Small intestine (tissue), 7 donors: ENCODE results near the gene TBXAS1. TPM values are rescaled to one million over a fixed set of nuclear protein-coding genes. Genes with fewer than 3 reads are reported as not detected.
A peak's percentile ranks its signal among the peaks of the same experiment; 100 is the strongest.

Experiments used
- DNase-seq, 2 donors: peaks; one replicate each; pipeline versions ENCODE4 v3.0.0 to v3.0.0-alpha.2; 2013
- FAIRE-seq: peaks from 2 replicates; lab custom pipeline; 2012; peaks lifted over from hg19 to GRCh38; lab: Jason Lieb, UNC
- H3K27ac ChIP-seq, 3 donors: one replicate each; pipeline ENCODE4 v1.5.1; 2013; ENCODE audit warnings: low read length in 2 of 3, mild to moderate bottlenecking in 2 of 3, control low read depth in 1 of 3, inconsistent platforms in 1 of 3, low read depth in 1 of 3, moderate library complexity in 1 of 3
- H3K27me3 ChIP-seq, 3 donors: one replicate each; pipeline ENCODE4 v1.6.1; 2013; ENCODE audit warnings: low read length in 3 of 3, inconsistent platforms in 1 of 3; ENCODE audit not compliant: control insufficient read depth in 3 of 3, insufficient read depth in 3 of 3
- H3K36me3 ChIP-seq, 3 donors: one replicate each; pipeline ENCODE4 v1.6.1; 2013; ENCODE audit warnings: low read length in 3 of 3, inconsistent platforms in 1 of 3, low read depth in 1 of 3, mild to moderate bottlenecking in 1 of 3, moderate library complexity in 1 of 3; ENCODE audit not compliant: control insufficient read depth in 3 of 3, insufficient read depth in 2 of 3
- H3K4me1 ChIP-seq, 3 donors: one replicate each; pipeline ENCODE4 v1.6.1; 2013; ENCODE audit warnings: low read length in 2 of 3, inconsistent platforms in 1 of 3, low read depth in 1 of 3, mild to moderate bottlenecking in 1 of 3, moderate library complexity in 1 of 3; ENCODE audit not compliant: control insufficient read depth in 3 of 3, insufficient read depth in 2 of 3
- H3K4me3 ChIP-seq, 3 donors: one replicate each; pipeline ENCODE4 v1.5.1; 2013; ENCODE audit warnings: low read length in 3 of 3, control low read depth in 1 of 3, inconsistent platforms in 1 of 3, low read depth in 1 of 3, mild to moderate bottlenecking in 1 of 3, moderate library complexity in 1 of 3
- H3K9me3 ChIP-seq, 2 donors: one replicate each; pipeline ENCODE4 v1.6.1; 2013; ENCODE audit warnings: low read depth in 1 of 2, low read length in 1 of 2; ENCODE audit not compliant: control insufficient read depth in 2 of 2, insufficient read depth in 1 of 2
- WGBS, 3 donors: extraction: QIAGEN DNeasy Blood & Tissue Kit; methylation state at CpG; one replicate each; pipeline ENCODE4 v1.1.7; 2013; 5-methylcytosine and 5-hydroxymethylcytosine counted together
- polyA plus RNA-seq, 4 donors: library from polyadenylated mRNA; stranded (reverse) in 3 of 4; unstranded in 1 of 4; fragments of 200-250 nt in 3 of 4; fragments of 120-200 nt in 1 of 4; gene quantifications; one replicate each; pipeline versions ENCODE4 v1.2.1 to v1.2.3, GENCODE V29; 2013
- donor health status: healthy with polysubstance abuse.
- donor health status: control.
- donor health status: control.
- donor health status: Bipolar disorder and iron deficiency.
- donor health status: healthy.

The TBXAS1 gene
- polyA plus RNA-seq, 4 donors, result 1.1 to 8.2 (median 7.0) TPM

GRCh38 chr7:140048989-140049338 is 219.9 kb downstream of the TBXAS1 start:
- H3K36me3 ChIP-seq, result peaks cover 6 to 19% (median 10%) of the 10 kb centered on the region in 3 donors
- peaks cover 0 to 5% of the 10 kb centered on the region in 2 donors for H3K9me3 ChIP-seq
- DNase-seq, result no peak
- no peaks in the 10 kb centered on the region for H3K27me3 ChIP-seq
- 35 to 47% (median 41%) methylated on average over 1 of the region's 1 CpG for WGBS, 3 donors
- H3K4me1 ChIP-seq, result peaks cover 2 to 35% (median 13%) of the 10 kb centered on the region in 3 donors
- no peak overlapping the region for H3K4me3 ChIP-seq
- no peak for FAIRE-seq
- H3K27ac ChIP-seq, result peak overlapping the region; percentile 66 to 91 (median 81)

DNA sequence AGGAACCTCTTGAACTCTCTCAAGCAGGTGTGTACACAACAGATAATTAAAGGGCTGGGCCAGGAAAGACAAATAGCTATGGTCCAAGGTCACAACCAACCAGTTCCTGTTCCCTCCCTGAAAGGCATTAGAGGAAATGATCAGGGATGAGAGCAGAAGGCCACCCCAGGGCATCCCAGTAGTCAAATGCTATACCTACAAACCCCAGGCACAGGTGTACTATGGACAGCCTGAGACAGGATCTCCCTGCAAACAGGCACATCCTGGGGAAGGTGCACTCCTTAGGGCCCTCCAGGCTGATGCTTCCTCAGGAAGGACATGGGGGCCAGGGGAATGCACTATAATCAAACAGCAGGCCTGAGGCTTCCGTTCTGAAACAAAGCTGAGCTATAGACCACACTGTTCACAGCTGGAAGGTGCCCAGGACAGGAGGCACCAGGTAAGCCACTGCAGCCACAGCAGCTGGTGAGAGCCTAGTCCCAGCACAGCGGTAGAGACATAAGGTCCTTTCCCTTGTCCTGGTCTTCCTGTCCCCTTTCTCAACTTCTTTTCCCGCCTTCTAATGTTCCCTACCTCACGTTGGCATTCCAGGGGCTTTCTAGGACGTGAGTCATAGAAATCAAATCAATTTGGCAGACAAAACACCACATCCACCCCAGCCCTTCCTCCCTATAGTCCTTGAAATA is 220.4 kb downstream of the TBXAS1 start:
- Histone ChIP-seq H3K27me3 (no peaks in the 10 kb centered on the region), H3K4me3 (no peak overlapping the region), H3K36me3 (peaks cover 8 to 21% (median 10%) of the 10 kb centered on the region in 3 donors), H3K9me3 (peaks cover 0 to 5% of the 10 kb centered on the region in 2 donors), H3K4me1 (peaks cover 4 to 35% (median 15%) of the 10 kb centered on the region in 3 donors), H3K27ac (peak overlapping the region; percentile 66 to 91 (median 81))
- no peak for FAIRE-seq
- peak; percentile 75 to 96 for DNase-seq
- WGBS, 3 donors, result 55 to 67% (median 66%) methylated on average over 5 of the region's 5 CpGs

- H3K36me3 ChIP-seq, result peaks cover 7 to 21% (median 8%) of the 10 kb centered on the region in 3 donors
- H3K27ac ChIP-seq, result peak overlapping the region in 2 of 3 donors; percentile 45 to 50
- H3K9me3 ChIP-seq, result peaks cover 0 to 5% of the 10 kb centered on the region in 2 donors
- no peak overlapping the region for H3K4me3 ChIP-seq
- 87 to 98% (median 91%) methylated on average over 3 of the region's 3 CpGs for WGBS, 3 donors
- H3K27me3 ChIP-seq, result no peaks in the 10 kb centered on the region
- no peak for FAIRE-seq
- H3K4me1 ChIP-seq, result peaks cover 4 to 35% (median 15%) of the 10 kb centered on the region in 3 donors
- no peak for DNase-seq
These were observed 221.0 kb downstream of the TBXAS1 start for GRCh38 chr7:140050100-140050499.

DNA sequence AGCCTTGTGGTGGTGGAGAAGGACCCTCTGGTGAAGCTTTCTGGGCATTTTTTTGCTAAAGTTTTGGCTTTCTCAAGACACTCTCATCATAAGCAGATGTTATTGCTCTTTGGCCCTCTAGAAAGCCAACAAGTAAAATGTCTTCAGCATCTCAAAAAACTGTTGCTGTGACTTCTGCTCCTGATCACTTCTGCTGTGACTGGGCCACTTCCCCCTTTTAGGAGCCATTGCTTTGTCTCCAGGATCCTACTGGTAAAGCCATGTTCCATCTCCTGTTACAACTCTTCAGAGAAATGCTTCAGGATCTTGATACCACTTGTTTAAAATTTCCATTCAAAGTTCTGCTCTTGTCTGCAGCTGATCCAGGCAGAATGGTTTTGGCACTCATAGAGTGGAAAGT is 222.8 kb downstream of the TBXAS1 start:
- Histone ChIP-seq H3K4me1 (peaks cover 4 to 23% (median 13%) of the 10 kb centered on the region in 3 donors), H3K9me3 (peaks cover 0 to 5% of the 10 kb centered on the region in 2 donors), H3K36me3 (peaks cover 5 to 26% (median 7%) of the 10 kb centered on the region in 3 donors), H3K4me3 (no peak overlapping the region), H3K27ac (no peak overlapping the region), H3K27me3 (no peaks in the 10 kb centered on the region)
- no peak for FAIRE-seq
- DNase-seq, result no peak

DNA sequence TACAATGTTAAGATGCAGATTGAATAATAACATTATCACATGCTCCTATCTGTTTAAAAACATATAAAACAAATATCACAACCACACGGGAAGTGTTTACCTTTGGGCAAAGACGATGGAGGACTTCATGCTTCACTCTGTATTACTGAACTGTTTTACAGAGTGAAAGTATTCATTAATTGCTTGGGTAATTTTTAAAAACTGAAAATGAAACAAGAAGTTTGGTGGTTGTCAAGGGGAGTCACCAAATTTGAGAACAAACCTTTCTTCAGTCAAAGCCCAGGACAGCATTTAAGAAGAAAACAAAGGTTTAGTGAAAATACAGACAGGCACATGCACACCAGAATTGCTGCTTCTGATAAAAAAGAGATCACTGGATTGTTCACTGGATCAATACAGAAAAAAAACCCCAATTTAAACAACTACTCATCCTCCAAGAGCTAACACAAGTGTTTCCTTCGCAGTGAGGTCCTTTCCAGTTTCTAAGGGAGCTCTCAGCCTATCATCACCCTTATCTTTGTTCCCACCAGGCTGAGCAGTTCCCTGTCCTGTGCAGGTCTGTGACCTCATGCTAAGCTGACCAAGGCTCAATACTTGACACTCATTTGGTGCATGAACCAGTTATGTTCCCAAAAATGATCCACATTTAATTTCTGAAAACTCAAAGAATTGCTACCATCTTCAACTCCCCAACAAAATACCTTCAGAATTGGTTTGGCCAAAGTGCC is 224.9 kb downstream of the TBXAS1 start:
- Histone ChIP-seq H3K4me3 (no peak overlapping the region), H3K4me1 (peaks cover 4 to 16% (median 13%) of the 10 kb centered on the region in 3 donors), H3K27ac (no peak overlapping the region), H3K9me3 (peaks cover 0 to 5% of the 10 kb centered on the region in 2 donors), H3K36me3 (peaks cover 7 to 26% (median 7%) of the 10 kb centered on the region in 3 donors), H3K27me3 (no peaks in the 10 kb centered on the region)
- 40 to 53% (median 48%) methylated on average over 3 of the region's 3 CpGs for WGBS, 3 donors
- FAIRE-seq, result no peak
- DNase-seq, result no peak

DNA sequence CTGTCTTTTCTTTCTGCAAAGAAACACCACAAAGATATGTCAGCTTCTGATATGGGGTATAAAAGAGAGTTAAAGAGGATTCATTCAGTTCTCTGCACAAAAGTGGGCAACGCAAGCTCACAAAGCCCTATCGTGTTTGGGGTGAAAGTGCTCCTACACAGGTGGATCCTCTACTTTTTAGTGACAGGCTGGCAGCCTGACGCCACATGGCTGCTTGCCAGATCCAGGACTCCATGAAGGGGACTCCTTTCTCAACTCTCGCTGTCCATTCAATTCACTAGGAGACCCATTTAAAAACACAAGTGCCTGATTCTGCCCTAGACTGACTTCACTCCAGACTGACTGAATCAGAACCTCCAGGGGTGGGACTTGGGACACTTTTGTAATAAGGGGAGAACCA is 225.7 kb downstream of the TBXAS1 start:
- FAIRE-seq (no peak), DNase-seq (no peak)
- WGBS, 3 donors, result 85 to 87% (median 85%) methylated on average over 4 of the region's 4 CpGs

DNA sequence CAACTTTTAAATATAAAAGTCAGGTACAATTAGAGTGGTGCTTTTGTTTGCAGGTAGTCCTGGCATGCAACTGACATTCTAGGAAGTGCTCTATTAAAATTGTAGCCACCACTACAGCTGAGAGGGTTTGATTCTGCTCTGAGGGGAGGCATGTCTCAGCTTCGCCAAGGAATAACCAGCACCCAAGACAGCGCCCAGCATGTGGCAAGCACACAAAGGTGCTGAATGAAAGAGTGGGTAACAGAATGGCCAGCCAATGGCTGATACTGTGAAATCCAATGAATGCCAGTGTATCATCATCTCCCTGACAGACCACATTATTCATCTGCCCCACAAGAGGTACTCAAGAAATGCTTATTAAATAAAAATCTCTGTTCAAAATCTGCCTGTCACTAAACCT is 226.8 kb downstream of the TBXAS1 start:
- Histone ChIP-seq H3K27me3 (no peaks in the 10 kb centered on the region), H3K27ac (no peak overlapping the region), H3K36me3 (peaks cover 7 to 20% (median 7%) of the 10 kb centered on the region in 3 donors), H3K4me1 (peaks cover 15 to 19% (median 17%) of the 10 kb centered on the region in 3 donors), H3K9me3 (no peaks in the 10 kb centered on the region), H3K4me3 (no peak overlapping the region)
- 98 to 100% (median 98%) methylated on average over 2 of the region's 2 CpGs for WGBS, 3 donors
- FAIRE-seq (no peak), DNase-seq (no peak)

More for the DNA sequence above, 225.7 kb downstream of the TBXAS1 start:
- peaks cover 0 to under 1% of the 10 kb centered on the region in 2 donors for H3K9me3 ChIP-seq
- H3K4me3 ChIP-seq, result no peak overlapping the region
- H3K27me3 ChIP-seq, result no peaks in the 10 kb centered on the region
- no peak overlapping the region for H3K27ac ChIP-seq
- H3K4me1 ChIP-seq, result peaks cover 8 to 13% (median 12%) of the 10 kb centered on the region in 3 donors
- peaks cover 7 to 23% (median 7%) of the 10 kb centered on the region in 3 donors for H3K36me3 ChIP-seq

- H3K4me3 ChIP-seq, result no peak overlapping the region
- FAIRE-seq, result no peak
These were observed 227.5 kb downstream of the TBXAS1 start for GRCh38 chr7:140056431-140057142.

More at GRCh38 chr7:140056431-140057142, 227.5 kb downstream of the TBXAS1 start:
- 92 to 97% (median 93%) methylated on average over 5 of the region's 5 CpGs for WGBS, 3 donors
- Histone ChIP-seq H3K9me3 (no peaks in the 10 kb centered on the region), H3K27ac (no peak overlapping the region), H3K4me1 (peaks cover 15 to 26% (median 25%) of the 10 kb centered on the region in 3 donors), H3K36me3 (peaks cover 7 to 20% (median 7%) of the 10 kb centered on the region in 3 donors), H3K27me3 (no peaks in the 10 kb centered on the region)
- DNase-seq, result no peak
